ENCODE results near the gene AP1B1. TPM values are rescaled to one million over a fixed set of nuclear protein-coding genes. Genes with fewer than 3 reads are reported as not detected.

AP1B1 gene
- total RNA-seq, result 42.8 and 57.8 TPM in 2 replicates

GRCh38 chr22:29387921-29388758 is at the start of gene AP1B1:
Gene AP1B1 (minus strand): TSS chr22:29388570. CDS start chr22:29367243, 21,327 bp downstream.

GRCh38 chr22:29315286-29316140 is 72.9 kb downstream of the AP1B1 start, which contains the start of gene RASL10A:
Gene RASL10A (minus strand): TSS chr22:29315697. CDS start chr22:29315246, 451 bp downstream.

GRCh38 chr22:29306175-29306834 is 82.1 kb downstream of the AP1B1 start, which contains the start of gene GAS2L1:
Gene GAS2L1 (plus strand): TSS chr22:29306650. CDS start chr22:29308106, 1,456 bp downstream.

Other genes with a start within 250 kb of the AP1B1 start
- 0.32 and 1.3 TPM in 2 replicates for gene EMID1, start 182.7 kb downstream of the AP1B1 start, total RNA-seq
- gene RHBDD3, start 120.6 kb downstream of the AP1B1 start, total RNA-seq, result 37.4 and 37.5 TPM in 2 replicates
- gene EWSR1, start 120.3 kb downstream of the AP1B1 start, total RNA-seq, result 115 and 127 TPM in 2 replicates
- gene GAS2L1, start 81.9 kb downstream of the AP1B1 start, total RNA-seq, result 26.2 and 30.3 TPM in 2 replicates
- gene RASL10A, start 72.9 kb downstream of the AP1B1 start, total RNA-seq, result not detected in 2 replicates
- gene RFPL1, start 50.0 kb upstream of the AP1B1 start, total RNA-seq, result not detected in 2 replicates
- gene NEFH, start 91.6 kb upstream of the AP1B1 start, total RNA-seq, result 0.81 and 2.3 TPM in 2 replicates
- gene THOC5, start 165.2 kb upstream of the AP1B1 start, total RNA-seq, result 31.8 and 47.7 TPM in 2 replicates
- 30.0 and 44.2 TPM in 2 replicates for gene NIPSNAP1, start 192.5 kb upstream of the AP1B1 start, total RNA-seq
- 47.5 and 79.4 TPM in 2 replicates for gene NF2, start 215.1 kb upstream of the AP1B1 start, total RNA-seq

Data from cardiac atrium fibroblast (primary cell).